ENCODE data around the gene HRC. TPM values are rescaled to one million over a fixed set of nuclear protein-coding genes. Genes with fewer than 3 reads are reported as not detected.
"Not testable (repeated sequence)": the region's sequence is repeated elsewhere in the genome, so short reads cannot be mapped to it uniquely, and the experiment has no call there.

Gene HRC
- total and polyA plus RNA-seq, 7 experiments from 2014 or later: not detected

DNA sequence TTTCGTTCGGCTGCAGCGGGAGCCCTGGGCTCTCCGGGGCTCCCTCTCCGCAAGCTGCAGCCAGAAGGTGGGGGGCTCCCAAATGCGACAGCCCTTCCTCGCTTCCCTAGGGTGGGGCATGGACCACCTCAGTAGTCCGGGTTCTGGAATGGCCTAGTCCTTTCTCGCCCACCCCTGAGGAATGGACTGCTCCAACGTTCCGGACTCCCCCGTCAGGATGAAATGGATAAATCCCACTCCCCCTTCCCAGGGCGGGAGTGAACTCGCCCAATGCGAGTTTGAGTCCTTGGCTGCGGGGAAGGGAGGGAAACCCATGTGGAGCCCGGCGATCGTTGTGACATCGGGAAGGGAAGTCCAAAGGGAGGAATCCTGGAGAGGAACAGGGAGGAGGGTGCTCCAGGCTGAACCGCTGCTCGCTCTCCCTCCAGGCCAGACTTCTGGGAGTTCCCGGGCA lies 5.5 kb downstream of the HRC start:
- CTCF ChIA-PET: interaction anchor here (0.6 to 4.6 kb wide), 4 partner anchors 11 to 52 kb away, joined by 3 to 28 read pairs (median 3); partner anchors contain the start of gene LIN7B
- ATAC-seq: no peak
- H3K36me3 ChIP-seq (ENCODE audit: control insufficient read depth in 2 of 3, insufficient read depth in 3 of 3, low read length in 3 of 3): no peaks in the 10 kb centered on the region
- Mint-ChIP-seq H3K4me3 (peak overlapping the region; percentile 62 to 88 (median 78)), H3K4me1 (peaks cover 16 to 43% (median 35%) of the 10 kb centered on the region in 7 donors), H3K27me3 (peaks cover 64 to 77% (median 67%) of the 10 kb centered on the region in 5 donors), H3K9me3 (peaks cover 0 to 12% (median 4%) of the 10 kb centered on the region in 11 donors), H3K27ac (no peak overlapping the region), H3K36me3 (peaks cover 0 to 9% (median 0%) of the 10 kb centered on the region in 5 donors)
- peaks cover 8 to 29% of the 10 kb centered on the region in 2 donors for H3K27me3 ChIP-seq (ENCODE audit: control insufficient read depth in 2 of 2, insufficient read depth in 2 of 2, low read length in 2 of 2)
- no peak overlapping the region for H3K27ac ChIP-seq (ENCODE audit: low read depth, low read length)
- no peak for DNase-seq
- POLR2A ChIA-PET: interaction anchor here (1.5 kb wide), 1 partner anchor 51 kb away, joined by 4 read pairs; no protein-coding TSS in a partner anchor
- intact Hi-C loops (cut with micrococcal nuclease): loop anchor here (1.0 to 10.0 kb wide), 6 partner anchors 21 to 355 kb away; partner anchors contain the start of genes C19orf73 (in 1 of the 2), GYS1 (in 1 of the 2), LHB (in 1 of the 2) and PPFIA3 (in 1 of the 2)
- peaks cover 8 to 35% of the 10 kb centered on the region in 2 donors for H3K4me1 ChIP-seq (ENCODE audit: control insufficient read depth in 2 of 2, insufficient read depth in 2 of 2, low read length in 2 of 2)
- peak overlapping the region; percentile 52 for H3K4me3 ChIP-seq (ENCODE audit: low read length)
- H3K9me3 ChIP-seq (ENCODE audit: control insufficient read depth in 2 of 3, low read length in 3 of 3): no peaks in the 10 kb centered on the region

GRCh38 chr19:49148784-49149651 lies 6.2 kb downstream of the HRC start:
- peak overlapping the region; percentile 52 for H3K4me3 ChIP-seq (ENCODE audit: low read length)
- CTCF ChIA-PET: interaction anchor here (0.6 to 4.6 kb wide), 5 partner anchors 10 to 162 kb away, joined by 3 to 28 read pairs (median 3); partner anchors contain the start of gene LIN7B
- H3K4me3 Mint-ChIP-seq: peak overlapping the region; percentile 32 to 88 (median 76)
- H3K9me3 Mint-ChIP-seq: peaks cover 0 to 10% (median under 1%) of the 10 kb centered on the region in 11 donors
- no peak overlapping the region for H3K27ac Mint-ChIP-seq
- peak; percentile 39 to 83 (median 59) for DNase-seq
- peaks cover 0 to 7% (median 0%) of the 10 kb centered on the region in 5 donors for H3K36me3 Mint-ChIP-seq
- intact Hi-C loops (cut with micrococcal nuclease): loop anchor here (1.0 to 10.0 kb wide), 5 partner anchors 21 to 354 kb away; partner anchors contain the start of genes GYS1 (in 1 of the 2), LHB (in 1 of the 2), RUVBL2 (in 1 of the 2) and SLC17A7 (in 1 of the 2)
- no peak overlapping the region for H3K27ac ChIP-seq (ENCODE audit: low read depth, low read length)
- H3K27me3 ChIP-seq (ENCODE audit: control insufficient read depth in 2 of 2, insufficient read depth in 2 of 2, low read length in 2 of 2): peaks cover 8 to 29% of the 10 kb centered on the region in 2 donors
- H3K4me1 ChIP-seq (ENCODE audit: control insufficient read depth in 2 of 2, insufficient read depth in 2 of 2, low read length in 2 of 2): peaks cover 8 to 35% of the 10 kb centered on the region in 2 donors
- POLR2A ChIA-PET: interaction anchor here (1.5 kb wide), 1 partner anchor 51 kb away, joined by 4 read pairs; no protein-coding TSS in a partner anchor
- ATAC-seq: peak; percentile 75
- H3K9me3 ChIP-seq (ENCODE audit: control insufficient read depth in 2 of 3, low read length in 3 of 3): no peaks in the 10 kb centered on the region
- peaks cover 16 to 43% (median 35%) of the 10 kb centered on the region in 7 donors for H3K4me1 Mint-ChIP-seq
- H3K27me3 Mint-ChIP-seq: peaks cover 59 to 71% (median 61%) of the 10 kb centered on the region in 5 donors
- H3K36me3 ChIP-seq (ENCODE audit: control insufficient read depth in 2 of 3, insufficient read depth in 3 of 3, low read length in 3 of 3): no peaks in the 10 kb centered on the region

DNA sequence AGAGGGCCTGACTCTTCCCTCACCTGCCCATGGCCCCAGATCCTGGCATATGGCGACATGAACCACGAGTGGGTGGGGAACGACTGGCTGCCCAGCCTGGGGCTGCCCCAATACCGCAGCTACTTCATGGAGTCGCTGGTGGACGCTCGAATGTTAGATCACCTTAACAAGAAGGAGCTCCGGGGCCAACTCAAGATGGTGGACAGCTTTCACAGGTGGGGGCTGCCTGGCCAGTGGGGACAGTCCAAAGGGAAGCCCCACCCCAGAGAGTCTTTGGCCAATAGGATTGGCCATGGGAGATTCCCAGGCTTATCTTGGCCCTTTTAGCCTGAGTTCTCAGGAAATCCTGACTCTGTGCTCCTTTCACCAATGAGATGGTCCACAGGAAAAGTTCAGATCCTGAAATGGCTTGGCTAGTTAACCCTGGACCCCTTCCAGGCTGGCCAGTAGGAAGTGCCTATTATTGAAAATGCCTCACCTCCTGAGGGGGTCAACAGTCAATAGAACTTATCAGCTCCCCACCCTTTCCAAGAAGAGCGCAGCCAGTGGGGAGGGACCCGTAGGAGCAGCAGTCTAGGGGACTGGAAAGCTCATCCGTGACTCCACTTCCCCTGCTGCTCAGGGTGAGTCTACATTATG lies 7.0 kb downstream of the HRC start:
- Mint-ChIP-seq H3K27me3 (peaks cover 52 to 62% (median 55%) of the 10 kb centered on the region in 5 donors), H3K4me1 (peaks cover 16 to 45% (median 36%) of the 10 kb centered on the region in 7 donors), H3K9me3 (peaks cover 0 to 10% (median 0%) of the 10 kb centered on the region in 11 donors), H3K4me3 (peak overlapping the region in 9 of 10 donors; percentile 13 to 83 (median 75)), H3K36me3 (peaks cover 0 to 5% (median 0%) of the 10 kb centered on the region in 5 donors), H3K27ac (no peak overlapping the region)
- Histone ChIP-seq H3K27me3 (ENCODE audit: control insufficient read depth in 2 of 2, insufficient read depth in 2 of 2, low read length in 2 of 2) (peaks cover 8 to 29% of the 10 kb centered on the region in 2 donors), H3K4me3 (ENCODE audit: low read length) (no peak overlapping the region), H3K9me3 (ENCODE audit: control insufficient read depth in 2 of 3, low read length in 3 of 3) (no peaks in the 10 kb centered on the region), H3K4me1 (ENCODE audit: control insufficient read depth in 2 of 2, insufficient read depth in 2 of 2, low read length in 2 of 2) (peaks cover 8 to 35% of the 10 kb centered on the region in 2 donors), H3K27ac (ENCODE audit: low read depth, low read length) (no peak overlapping the region), H3K36me3 (ENCODE audit: control insufficient read depth in 2 of 3, insufficient read depth in 3 of 3, low read length in 3 of 3) (no peaks in the 10 kb centered on the region)
- CTCF ChIA-PET: interaction anchor here (0.8 to 4.6 kb wide), 3 partner anchors 34 to 161 kb away, joined by 3 to 28 read pairs (median 3); partner anchors contain the start of gene LIN7B
- ATAC-seq (no peak), DNase-seq (no peak)
- POLR2A ChIA-PET: interaction anchor here (0.7 to 1.5 kb wide), 2 partner anchors 50 to 231 kb away, joined by 3 to 4 read pairs; no protein-coding TSS in a partner anchor
- intact Hi-C loops (cut with micrococcal nuclease): loop anchor here (5.0 to 10.0 kb wide), 4 partner anchors 131 to 353 kb away; partner anchors contain the start of genes GYS1 (in 1 of the 2), LHB (in 1 of the 2), RUVBL2 (in 1 of the 2) and SLC17A7 (in 1 of the 2)

DNA sequence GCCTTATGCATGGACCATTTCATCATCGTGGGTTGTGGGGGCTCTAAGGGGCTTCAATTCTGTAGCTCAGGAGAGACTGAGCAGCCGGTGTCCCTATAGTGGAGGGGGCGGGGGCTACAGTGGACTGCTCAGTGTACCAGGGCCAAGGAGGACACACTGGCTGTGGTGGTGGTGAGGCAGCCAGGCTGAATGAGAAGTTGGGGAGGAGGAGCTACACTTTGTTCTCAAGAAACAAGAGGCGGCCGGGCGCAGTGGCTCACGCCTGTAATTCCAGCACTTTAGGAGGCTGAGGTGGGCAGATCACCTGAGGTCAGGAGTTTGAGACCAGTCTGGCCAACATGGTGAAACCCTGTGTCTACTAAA lies 8.8 kb downstream of the HRC start:
- H3K27me3 Mint-ChIP-seq: peaks cover 52 to 62% (median 56%) of the 10 kb centered on the region in 5 donors
- H3K27ac Mint-ChIP-seq: not testable (repeated sequence)

GRCh38 chr19:49145573-49146407 lies 9.4 kb downstream of the HRC start:
- Histone ChIP-seq H3K27me3 (ENCODE audit: control insufficient read depth in 2 of 2, insufficient read depth in 2 of 2, low read length in 2 of 2) (peaks cover 5 to 20% of the 10 kb centered on the region in 2 donors), H3K36me3 (ENCODE audit: control insufficient read depth in 2 of 3, insufficient read depth in 3 of 3, low read length in 3 of 3) (no peaks in the 10 kb centered on the region), H3K9me3 (ENCODE audit: control insufficient read depth in 2 of 3, low read length in 3 of 3) (no peaks in the 10 kb centered on the region), H3K27ac (ENCODE audit: low read depth, low read length) (no peak overlapping the region), H3K4me1 (ENCODE audit: control insufficient read depth in 2 of 2, insufficient read depth in 2 of 2, low read length in 2 of 2) (peaks cover 8 to 28% of the 10 kb centered on the region in 2 donors), H3K4me3 (ENCODE audit: low read length) (no peak overlapping the region)
- Mint-ChIP-seq H3K9me3 (peaks cover 0 to 3% (median 0%) of the 10 kb centered on the region in 11 donors), H3K4me1 (peaks cover 30 to 52% (median 42%) of the 10 kb centered on the region in 7 donors), H3K36me3 (peaks cover 0 to 2% (median 0%) of the 10 kb centered on the region in 5 donors), H3K4me3 (peak overlapping the region in 6 of 10 donors; percentile 1 to 77 (median 23)), H3K27ac (peak overlapping the region in 3 of 9 donors; percentile 15 to 68 (median 28)), H3K27me3 (peaks cover 50 to 59% (median 55%) of the 10 kb centered on the region in 5 donors)
- CTCF ChIA-PET: interaction anchor here (0.7 to 4.6 kb wide), 8 partner anchors 19 to 152 kb away, joined by 3 to 28 read pairs (median 4); partner anchors contain the start of genes LIN7B and RUVBL2
- POLR2A ChIA-PET: no interaction called here
- intact Hi-C loops (cut with micrococcal nuclease): loop anchor here (1.0 to 10.0 kb wide), 10 partner anchors 31 to 351 kb away; partner anchors contain the start of genes GYS1 (in 2 of the 2), RUVBL2 (in 2 of the 2), LHB (in 1 of the 2) and LIN7B (in 1 of the 2)
- peak; percentile 54 to 88 (median 74) for DNase-seq
- peak; percentile 72 for ATAC-seq

More for the DNA sequence above, 8.8 kb downstream of the HRC start:
- not testable (repeated sequence) for H3K27ac ChIP-seq (ENCODE audit: low read depth, low read length); H3K9me3 ChIP-seq (ENCODE audit: control insufficient read depth in 2 of 3, low read length in 3 of 3); H3K9me3 Mint-ChIP-seq; H3K36me3 Mint-ChIP-seq; H3K36me3 ChIP-seq (ENCODE audit: control insufficient read depth in 2 of 3, insufficient read depth in 3 of 3, low read length in 3 of 3); ATAC-seq; DNase-seq; H3K4me3 ChIP-seq (ENCODE audit: low read length)
- ChIA-PET POLR2A (interaction anchor here (1.0 kb wide), 1 partner anchor 49 kb away, joined by 4 read pairs; no protein-coding TSS in a partner anchor), CTCF (interaction anchor here (0.7 to 4.6 kb wide), 5 partner anchors 18 to 153 kb away, joined by 3 to 28 read pairs (median 5); partner anchors contain the start of gene RUVBL2)
- intact Hi-C loops (cut with micrococcal nuclease): loop anchor here (1.0 to 10.0 kb wide), 10 partner anchors 32 to 352 kb away; partner anchors contain the start of genes GYS1 (in 2 of the 2), RUVBL2 (in 2 of the 2), LHB (in 1 of the 2) and LIN7B (in 1 of the 2)
- Mint-ChIP-seq H3K4me3 (peak overlapping the region in 4 of 10 donors; percentile 2 to 77 (median 46)), H3K4me1 (peaks cover 27 to 53% (median 39%) of the 10 kb centered on the region in 7 donors)
- Histone ChIP-seq H3K27me3 (ENCODE audit: control insufficient read depth in 2 of 2, insufficient read depth in 2 of 2, low read length in 2 of 2) (peaks cover 8 to 25% of the 10 kb centered on the region in 2 donors), H3K4me1 (ENCODE audit: control insufficient read depth in 2 of 2, insufficient read depth in 2 of 2, low read length in 2 of 2) (peaks cover 8 to 33% of the 10 kb centered on the region in 2 donors)

Measured in naive thymus-derived CD4-positive, alpha-beta T cell (primary cell).